ENCODE results near the gene TFDP1.

TFDP1 gene, protein sequence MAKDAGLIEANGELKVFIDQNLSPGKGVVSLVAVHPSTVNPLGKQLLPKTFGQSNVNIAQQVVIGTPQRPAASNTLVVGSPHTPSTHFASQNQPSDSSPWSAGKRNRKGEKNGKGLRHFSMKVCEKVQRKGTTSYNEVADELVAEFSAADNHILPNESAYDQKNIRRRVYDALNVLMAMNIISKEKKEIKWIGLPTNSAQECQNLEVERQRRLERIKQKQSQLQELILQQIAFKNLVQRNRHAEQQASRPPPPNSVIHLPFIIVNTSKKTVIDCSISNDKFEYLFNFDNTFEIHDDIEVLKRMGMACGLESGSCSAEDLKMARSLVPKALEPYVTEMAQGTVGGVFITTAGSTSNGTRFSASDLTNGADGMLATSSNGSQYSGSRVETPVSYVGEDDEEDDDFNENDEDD

DNA sequence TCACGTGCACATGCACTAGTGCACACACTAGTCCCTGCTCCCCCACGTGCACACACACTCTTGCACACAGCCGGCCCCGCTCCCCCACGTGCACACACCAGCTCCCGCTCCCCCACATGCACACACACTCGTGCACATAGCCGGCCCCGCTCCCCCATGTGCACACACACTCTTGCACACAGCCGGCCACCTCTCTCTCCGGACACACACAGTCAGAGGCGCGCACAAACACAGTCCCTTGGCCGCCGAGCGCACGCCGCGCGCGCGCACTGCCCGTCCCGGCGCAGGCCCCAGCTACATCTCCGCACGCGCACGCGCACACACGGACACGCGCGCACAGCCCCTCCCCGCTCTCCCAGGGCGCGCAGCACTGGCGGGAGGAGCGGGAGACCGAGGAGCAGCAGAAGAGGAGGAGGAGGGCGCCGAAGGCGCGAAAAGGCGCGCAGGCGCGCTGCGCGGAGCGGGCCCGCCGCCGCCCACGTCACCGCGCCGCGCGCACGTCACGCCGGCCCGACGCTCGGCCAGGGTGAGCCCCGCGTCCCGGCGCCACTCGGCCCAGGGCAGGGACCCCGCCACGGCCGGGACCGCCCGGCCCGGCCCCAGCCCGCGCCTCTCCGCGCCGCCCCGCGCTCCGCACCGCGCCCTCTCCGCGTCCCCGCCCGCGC lies at the start of gene TFDP1:
TSS of gene TFDP1 (plus strand) at position 549 of the 665 bp plus-strand sequence. CDS start 1,085 bp downstream, outside the sequence.
- peak; percentile 87 for DNase-seq (ENCODE audit: low read depth in 2 of 2)
- TF ChIP-seq, protein P1, sequence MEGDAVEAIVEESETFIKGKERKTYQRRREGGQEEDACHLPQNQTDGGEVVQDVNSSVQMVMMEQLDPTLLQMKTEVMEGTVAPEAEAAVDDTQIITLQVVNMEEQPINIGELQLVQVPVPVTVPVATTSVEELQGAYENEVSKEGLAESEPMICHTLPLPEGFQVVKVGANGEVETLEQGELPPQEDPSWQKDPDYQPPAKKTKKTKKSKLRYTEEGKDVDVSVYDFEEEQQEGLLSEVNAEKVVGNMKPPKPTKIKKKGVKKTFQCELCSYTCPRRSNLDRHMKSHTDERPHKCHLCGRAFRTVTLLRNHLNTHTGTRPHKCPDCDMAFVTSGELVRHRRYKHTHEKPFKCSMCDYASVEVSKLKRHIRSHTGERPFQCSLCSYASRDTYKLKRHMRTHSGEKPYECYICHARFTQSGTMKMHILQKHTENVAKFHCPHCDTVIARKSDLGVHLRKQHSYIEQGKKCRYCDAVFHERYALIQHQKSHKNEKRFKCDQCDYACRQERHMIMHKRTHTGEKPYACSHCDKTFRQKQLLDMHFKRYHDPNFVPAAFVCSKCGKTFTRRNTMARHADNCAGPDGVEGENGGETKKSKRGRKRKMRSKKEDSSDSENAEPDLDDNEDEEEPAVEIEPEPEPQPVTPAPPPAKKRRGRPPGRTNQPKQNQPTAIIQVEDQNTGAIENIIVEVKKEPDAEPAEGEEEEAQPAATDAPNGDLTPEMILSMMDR (IDR thresholded peaks at IDR 0.05; ENCODE audit: low read depth, low read length) = no peak
- peak within 1 kb of the TSS; percentile 50 to 61 for H3K4me3 ChIP-seq (replicated peaks in 1 of 2; ENCODE audit: low read depth in 2 of 2, low read length in 2 of 2)

DNA sequence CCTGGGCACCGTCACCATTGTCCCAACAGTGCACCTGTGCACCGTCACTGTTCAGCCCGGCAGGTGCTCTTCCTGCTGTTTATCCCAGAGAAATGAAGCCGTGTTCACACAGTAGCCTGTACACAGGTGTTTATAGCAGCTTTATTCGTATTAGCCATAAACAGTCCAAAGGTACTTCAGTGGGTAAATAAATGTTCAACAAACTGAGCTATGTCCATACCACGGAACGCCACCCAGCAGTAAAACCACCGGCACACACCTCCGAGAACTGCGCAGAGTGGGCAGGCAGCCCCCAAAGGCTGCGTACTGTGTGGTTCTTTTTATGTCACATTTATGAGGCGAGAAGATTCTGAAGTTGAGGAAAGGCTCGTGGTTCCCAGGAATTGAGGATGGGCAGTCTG lies 49.2 kb upstream of the TFDP1 start:
- no peak for DNase-seq (ENCODE audit: low read depth in 2 of 2)
- no peak overlapping the region for H3K4me3 ChIP-seq (replicated peaks in 1 of 2; ENCODE audit: low read depth in 2 of 2, low read length in 2 of 2)
- TF ChIP-seq, protein P1 (IDR thresholded peaks at IDR 0.05; ENCODE audit: low read depth, low read length) = no peak

DNA sequence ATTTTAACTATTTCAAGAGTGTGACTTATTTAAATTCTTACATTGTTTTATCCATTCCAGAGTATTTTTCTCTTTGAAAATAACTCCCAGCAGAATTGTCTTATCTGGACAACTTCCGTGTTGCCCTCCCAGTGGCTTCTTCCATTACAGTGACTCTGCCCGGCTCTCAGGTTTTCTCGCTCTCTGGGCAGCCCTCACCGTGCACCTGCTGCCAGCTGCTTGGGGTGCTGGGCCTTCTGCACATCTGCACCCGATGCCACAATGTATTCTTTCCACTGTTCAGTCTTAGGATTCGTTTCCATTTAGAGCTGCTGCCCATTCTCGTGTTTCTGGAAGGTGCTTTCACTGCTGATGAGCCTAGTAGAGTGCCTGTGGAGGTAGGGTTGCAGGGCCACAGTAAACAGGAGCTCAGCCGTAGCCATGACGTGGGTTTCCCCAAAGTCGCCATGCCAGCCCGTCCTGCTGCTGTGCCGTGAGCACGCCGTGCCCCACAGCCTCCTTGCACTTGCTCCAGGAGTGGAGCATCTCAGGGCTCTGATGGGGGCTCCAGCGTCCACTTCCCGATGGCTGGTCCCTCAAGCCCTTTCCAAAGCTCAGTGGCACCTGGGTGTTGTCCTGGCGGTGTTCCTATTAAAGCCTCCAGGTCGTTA lies 48.0 kb upstream of the TFDP1 start:
- TF ChIP-seq, protein P1 (IDR thresholded peaks at IDR 0.05; ENCODE audit: low read depth, low read length) = no peak
- no peak for DNase-seq (ENCODE audit: low read depth in 2 of 2)
- no peak overlapping the region for H3K4me3 ChIP-seq (replicated peaks in 1 of 2; ENCODE audit: low read depth in 2 of 2, low read length in 2 of 2)

DNA sequence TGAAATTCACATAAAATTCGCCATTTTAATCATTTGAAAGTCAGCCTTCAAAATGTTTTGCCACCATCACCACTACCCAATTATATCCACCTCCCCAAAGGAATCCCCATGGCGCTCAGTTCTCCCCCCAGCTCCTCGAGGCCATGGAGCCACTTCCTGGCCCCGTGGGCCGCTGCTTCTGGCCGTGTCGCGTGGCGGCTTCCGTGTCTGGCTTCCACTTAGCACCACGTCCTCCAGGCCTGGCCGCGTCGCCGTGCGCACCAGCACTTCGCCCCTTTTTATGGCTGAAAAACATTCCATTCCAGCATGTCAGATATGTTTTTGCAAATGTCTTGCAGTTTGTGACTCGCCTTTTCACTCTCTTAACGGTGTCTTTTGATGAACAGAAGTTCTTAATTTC lies 47.3 kb upstream of the TFDP1 start:
- no peak overlapping the region for H3K4me3 ChIP-seq (replicated peaks in 1 of 2; ENCODE audit: low read depth in 2 of 2, low read length in 2 of 2)
- DNase-seq (ENCODE audit: low read depth in 2 of 2) = no peak
- TF ChIP-seq, protein P1 (IDR thresholded peaks at IDR 0.05; ENCODE audit: low read depth, low read length) = no peak

DNA sequence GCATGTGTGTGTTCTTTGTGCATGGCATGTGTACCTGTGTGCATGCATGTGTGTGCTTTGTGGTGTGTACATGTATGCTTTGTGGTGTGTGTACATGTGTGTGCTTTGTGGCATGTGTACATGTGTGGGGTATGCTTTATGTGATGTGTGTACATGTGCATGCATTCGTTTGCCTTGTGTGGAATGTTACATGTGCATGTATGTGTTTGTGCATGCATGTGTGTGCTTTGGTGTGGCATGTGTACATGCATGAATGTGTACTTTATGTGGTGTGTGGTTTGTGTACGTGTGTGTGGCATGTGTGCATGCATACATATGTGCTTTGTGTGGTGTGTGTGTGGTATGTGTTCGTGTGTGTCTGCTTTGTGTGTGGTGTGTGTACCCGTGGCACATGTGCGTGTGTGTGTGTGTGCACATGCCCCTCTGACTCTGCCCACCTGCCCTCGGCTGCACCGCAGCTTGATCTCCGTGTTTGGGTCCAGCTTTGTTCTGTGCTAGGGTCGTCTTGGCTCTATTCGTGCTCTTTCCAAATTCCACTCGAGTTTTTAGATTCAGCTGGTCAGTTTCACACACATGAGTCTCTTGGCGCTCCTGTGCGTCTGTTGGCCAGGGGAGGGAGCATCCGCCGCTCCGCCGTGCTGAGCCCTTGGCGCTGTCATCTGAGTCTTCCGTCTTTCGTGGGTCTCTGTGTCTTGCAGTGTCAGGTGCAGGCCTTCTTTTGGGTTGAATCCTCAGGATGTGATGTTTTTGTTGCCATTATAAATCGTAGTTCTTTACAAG lies 46.5 kb upstream of the TFDP1 start:
- H3K4me3 ChIP-seq (replicated peaks in 1 of 2; ENCODE audit: low read depth in 2 of 2, low read length in 2 of 2) = no peak overlapping the region
- TF ChIP-seq, protein P1 (IDR thresholded peaks at IDR 0.05; ENCODE audit: low read depth, low read length) = no peak
- no peak for DNase-seq (ENCODE audit: low read depth in 2 of 2)

DNA sequence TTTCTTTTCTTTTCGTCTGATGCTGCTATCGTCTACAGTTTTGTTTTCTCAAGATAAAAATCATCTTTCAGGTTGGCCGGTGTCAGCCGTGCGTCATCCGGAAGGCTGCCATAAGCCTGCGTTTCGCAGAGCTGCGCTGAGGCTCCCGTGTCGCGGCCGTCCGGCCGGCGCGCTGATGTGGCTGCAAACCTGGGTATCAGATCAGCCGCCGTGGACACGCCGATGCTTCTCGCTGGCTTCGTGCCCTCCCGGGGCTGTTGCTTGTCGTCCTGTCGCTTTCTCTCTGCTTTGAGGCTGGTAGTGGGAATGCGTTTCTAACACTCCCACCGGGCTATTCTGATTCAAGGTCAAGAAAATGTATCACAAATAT lies 45.9 kb upstream of the TFDP1 start:
- H3K4me3 ChIP-seq (replicated peaks in 1 of 2; ENCODE audit: low read depth in 2 of 2, low read length in 2 of 2) = no peak overlapping the region
- TF ChIP-seq, protein P1 (IDR thresholded peaks at IDR 0.05; ENCODE audit: low read depth, low read length) = no peak
- no peak for DNase-seq (ENCODE audit: low read depth in 2 of 2)
